ENCODE data around the gene PRM3.
A peak's percentile ranks its signal among the peaks of the same experiment; 100 is the strongest.
"Not testable (repeated sequence)": the region's sequence is repeated elsewhere in the genome, so short reads cannot be mapped to it uniquely, and the experiment has no call there.

PRM3 gene

DNA sequence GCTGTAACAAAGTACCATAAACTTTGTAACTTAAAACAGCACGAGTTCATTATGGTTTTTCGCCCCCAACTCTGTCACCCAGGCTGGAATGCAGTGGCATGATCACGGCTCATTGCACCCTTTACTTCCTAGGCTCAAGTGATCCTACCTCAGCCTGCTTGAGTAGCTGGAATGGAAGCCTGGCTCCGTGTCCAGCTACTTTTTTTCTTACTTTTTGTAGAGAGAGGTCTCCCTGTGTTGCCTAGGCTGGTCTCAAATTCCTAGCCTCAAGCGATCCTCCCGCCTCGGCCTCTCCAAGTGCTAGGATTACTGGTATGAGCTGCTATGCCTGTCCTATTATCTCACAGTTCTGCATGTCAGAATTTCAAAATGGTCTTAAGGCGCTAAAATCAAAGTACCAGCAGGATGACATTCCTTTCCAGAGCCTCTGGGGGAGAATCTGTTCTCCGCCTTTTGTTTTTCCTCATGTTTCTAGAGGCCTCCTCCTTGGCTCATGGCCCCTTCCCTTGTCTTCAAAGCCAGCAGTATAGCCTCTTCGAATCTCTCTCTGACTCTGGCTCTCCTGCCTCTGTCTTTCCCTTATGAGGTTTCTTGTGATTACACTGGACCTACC lies 17.8 kb upstream of the PRM3 start:
- Mint-ChIP-seq H3K27me3 (ENCODE audit: low read depth) (peaks cover 9% of the 10 kb centered on the region), H3K27ac (peak overlapping the region; percentile 49 to 62 (median 60)), H3K4me1 (peaks cover 9% of the 10 kb centered on the region), H3K9me3 (peaks cover 4% of the 10 kb centered on the region), H3K36me3 (ENCODE audit: low read depth) (no peaks in the 10 kb centered on the region), H3K4me3 (no peak overlapping the region)
- TF ChIP-seq, protein P1, sequence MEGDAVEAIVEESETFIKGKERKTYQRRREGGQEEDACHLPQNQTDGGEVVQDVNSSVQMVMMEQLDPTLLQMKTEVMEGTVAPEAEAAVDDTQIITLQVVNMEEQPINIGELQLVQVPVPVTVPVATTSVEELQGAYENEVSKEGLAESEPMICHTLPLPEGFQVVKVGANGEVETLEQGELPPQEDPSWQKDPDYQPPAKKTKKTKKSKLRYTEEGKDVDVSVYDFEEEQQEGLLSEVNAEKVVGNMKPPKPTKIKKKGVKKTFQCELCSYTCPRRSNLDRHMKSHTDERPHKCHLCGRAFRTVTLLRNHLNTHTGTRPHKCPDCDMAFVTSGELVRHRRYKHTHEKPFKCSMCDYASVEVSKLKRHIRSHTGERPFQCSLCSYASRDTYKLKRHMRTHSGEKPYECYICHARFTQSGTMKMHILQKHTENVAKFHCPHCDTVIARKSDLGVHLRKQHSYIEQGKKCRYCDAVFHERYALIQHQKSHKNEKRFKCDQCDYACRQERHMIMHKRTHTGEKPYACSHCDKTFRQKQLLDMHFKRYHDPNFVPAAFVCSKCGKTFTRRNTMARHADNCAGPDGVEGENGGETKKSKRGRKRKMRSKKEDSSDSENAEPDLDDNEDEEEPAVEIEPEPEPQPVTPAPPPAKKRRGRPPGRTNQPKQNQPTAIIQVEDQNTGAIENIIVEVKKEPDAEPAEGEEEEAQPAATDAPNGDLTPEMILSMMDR (IDR thresholded peaks at IDR 0.05; ENCODE audit: unreplicated experiment in 3 of 3): no peak

DNA sequence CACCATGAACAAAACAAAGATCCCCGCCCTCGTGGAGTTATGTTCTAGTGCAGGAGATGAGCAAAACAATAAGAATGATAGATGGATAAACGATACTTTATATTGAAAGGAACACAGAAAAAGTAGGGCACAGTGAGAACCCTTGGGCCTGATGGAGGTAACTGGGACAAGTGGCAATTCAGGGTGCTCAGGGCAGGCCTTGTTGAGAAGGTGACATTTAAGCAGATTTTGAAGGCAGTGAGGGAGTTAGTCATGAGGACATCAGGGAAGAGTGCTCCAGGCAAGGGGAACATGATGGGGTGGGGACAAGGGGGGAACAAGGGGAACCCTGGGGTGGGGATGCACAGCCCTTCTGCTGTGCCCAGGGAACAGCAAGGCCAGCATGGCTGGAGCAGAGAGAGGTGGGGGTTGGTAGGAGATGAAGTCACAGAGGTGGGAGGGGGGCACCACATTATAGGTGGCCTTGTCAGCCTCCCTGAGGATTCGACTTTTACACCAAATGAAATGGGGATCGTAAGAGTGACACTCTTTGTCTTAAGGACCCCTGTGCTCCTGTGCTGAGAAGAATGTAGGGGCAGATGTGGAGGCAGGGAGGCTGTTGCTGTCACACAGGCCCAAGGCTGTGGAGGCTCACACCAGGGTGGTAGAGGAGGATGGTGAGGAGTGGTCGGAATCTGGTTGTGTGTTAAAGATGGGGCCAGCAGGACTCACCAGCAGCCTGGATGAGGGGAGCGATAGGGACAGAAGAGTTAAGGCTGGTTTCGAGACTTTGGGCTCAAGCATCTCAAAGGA lies 16.9 kb upstream of the PRM3 start:
- peak overlapping the region; percentile 49 to 62 (median 60) for H3K27ac Mint-ChIP-seq
- TF ChIP-seq, protein P1 (IDR thresholded peaks at IDR 0.05; ENCODE audit: unreplicated experiment in 3 of 3): no peak
- no peak overlapping the region for H3K4me3 Mint-ChIP-seq
- peaks cover 4% of the 10 kb centered on the region for H3K9me3 Mint-ChIP-seq
- H3K4me1 Mint-ChIP-seq: peaks cover 8% of the 10 kb centered on the region
- no peaks in the 10 kb centered on the region for H3K36me3 Mint-ChIP-seq (ENCODE audit: low read depth)
- peaks cover 9% of the 10 kb centered on the region for H3K27me3 Mint-ChIP-seq (ENCODE audit: low read depth)

DNA sequence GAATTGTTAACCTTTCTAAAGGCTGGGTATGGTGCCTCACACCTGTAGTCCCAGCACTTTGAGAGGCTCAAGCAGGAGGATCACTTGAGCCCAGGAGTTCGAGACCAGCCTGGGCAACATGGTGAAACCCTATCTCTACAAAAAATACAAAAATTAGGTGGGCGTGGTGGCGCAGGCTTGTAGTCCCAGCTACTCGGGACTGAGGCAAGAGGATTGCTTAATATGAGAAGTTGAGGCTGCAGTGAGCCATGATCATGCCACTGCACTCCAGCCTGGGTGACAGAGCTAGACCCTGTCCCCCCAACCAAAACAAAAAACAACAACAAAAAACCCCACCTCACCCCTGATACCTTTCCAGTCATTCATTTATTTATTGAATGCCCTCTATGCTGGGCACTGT lies 16.3 kb upstream of the PRM3 start:
- not testable (repeated sequence) for H3K36me3 Mint-ChIP-seq (ENCODE audit: low read depth); H3K4me1 Mint-ChIP-seq; H3K9me3 Mint-ChIP-seq; H3K27ac Mint-ChIP-seq; H3K4me3 Mint-ChIP-seq; H3K27me3 Mint-ChIP-seq (ENCODE audit: low read depth)

DNA sequence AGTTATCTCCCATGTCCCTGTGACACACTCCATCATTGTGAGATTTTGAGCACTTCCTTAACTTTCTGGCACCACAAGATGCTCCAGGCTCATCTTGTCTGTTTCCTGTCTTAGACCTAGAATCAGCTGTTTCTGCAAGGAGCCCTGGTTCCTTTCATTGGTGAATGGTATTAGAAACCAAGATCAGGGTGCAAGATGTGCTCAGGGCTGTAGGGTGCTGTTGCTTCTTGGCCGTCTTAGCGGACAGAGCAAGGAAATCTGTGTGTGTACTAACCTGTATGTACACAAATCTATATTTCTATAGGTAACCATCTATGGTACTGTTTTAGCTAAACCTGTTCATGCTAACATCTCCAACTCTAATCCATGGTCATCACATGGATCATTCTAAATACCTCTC lies 15.8 kb upstream of the PRM3 start:
- Mint-ChIP-seq H3K9me3 (peaks cover 4% of the 10 kb centered on the region), H3K4me1 (peaks cover 8% of the 10 kb centered on the region), H3K4me3 (no peak overlapping the region), H3K27ac (no peak overlapping the region), H3K36me3 (ENCODE audit: low read depth) (no peaks in the 10 kb centered on the region), H3K27me3 (ENCODE audit: low read depth) (peaks cover 9% of the 10 kb centered on the region)
- TF ChIP-seq, protein P1 (IDR thresholded peaks at IDR 0.05; ENCODE audit: unreplicated experiment in 3 of 3): no peak

DNA sequence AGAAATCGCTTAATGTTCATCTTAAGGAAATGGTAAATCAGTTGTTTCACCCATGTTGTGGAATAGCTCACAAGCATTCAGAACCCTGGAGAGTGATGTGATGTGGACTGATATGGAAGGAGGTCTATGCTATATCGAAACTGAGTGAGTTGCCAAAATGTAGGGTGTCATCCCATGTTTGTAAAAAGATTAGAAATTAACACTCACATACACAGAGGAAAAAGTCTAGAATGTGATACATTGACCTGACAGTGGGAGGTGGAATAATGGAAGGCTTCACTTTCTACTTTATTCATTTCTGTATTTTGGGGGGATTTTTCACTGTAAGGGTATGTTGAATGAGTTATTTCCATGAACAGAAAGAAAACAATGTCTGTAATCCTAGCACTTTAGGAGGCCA lies 12.4 kb upstream of the PRM3 start:
- Mint-ChIP-seq H3K4me1 (no peaks in the 10 kb centered on the region), H3K27me3 (ENCODE audit: low read depth) (peaks cover 14% of the 10 kb centered on the region), H3K36me3 (ENCODE audit: low read depth) (no peaks in the 10 kb centered on the region), H3K27ac (no peak overlapping the region), H3K4me3 (no peak overlapping the region), H3K9me3 (peaks cover 4% of the 10 kb centered on the region)
- TF ChIP-seq, protein P1 (IDR thresholded peaks at IDR 0.05; ENCODE audit: unreplicated experiment in 3 of 3): no peak

DNA sequence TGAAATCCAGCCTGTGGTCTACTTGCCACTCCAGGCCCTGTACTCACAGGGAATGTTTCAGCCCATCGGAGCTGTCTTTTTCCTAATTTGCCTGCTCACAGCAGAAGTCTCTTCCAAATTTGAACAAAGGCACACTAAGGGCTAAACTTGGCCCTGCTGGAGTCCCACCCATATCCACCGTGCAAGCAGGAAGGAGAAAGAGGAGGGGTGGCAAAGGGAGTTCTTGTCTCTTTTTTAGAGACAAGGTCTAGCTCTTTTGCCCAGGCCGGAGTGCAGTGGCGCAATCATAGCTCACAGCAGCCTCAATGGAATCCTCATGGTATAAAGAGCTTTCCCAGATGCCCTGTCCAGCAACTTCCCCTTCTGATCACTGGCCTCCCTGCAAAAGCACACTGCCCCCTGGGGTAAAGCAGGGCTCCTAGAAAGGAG lies 10.4 kb upstream of the PRM3 start:
- Mint-ChIP-seq H3K36me3 (ENCODE audit: low read depth) (no peaks in the 10 kb centered on the region), H3K9me3 (peaks cover 4% of the 10 kb centered on the region), H3K4me3 (no peak overlapping the region), H3K27ac (no peak overlapping the region), H3K27me3 (ENCODE audit: low read depth) (peaks cover 14% of the 10 kb centered on the region), H3K4me1 (no peaks in the 10 kb centered on the region)
- TF ChIP-seq, protein P1 (IDR thresholded peaks at IDR 0.05; ENCODE audit: unreplicated experiment in 3 of 3): no peak
